Duodenal mucosa (tissue), 2 donors: ENCODE results near the gene HCK.

Experiments
- H3K27ac ChIP-seq: one replicate; pipeline ENCODE4 v1.7.0; 2013; ENCODE audit warnings: low read depth, low read length
- H3K27me3 ChIP-seq, 2 donors: one replicate each; pipeline ENCODE4 v1.7.0; 2013; ENCODE audit warnings: low read length in 2 of 2, control low read depth in 1 of 2; ENCODE audit not compliant: insufficient read depth in 2 of 2, control insufficient read depth in 1 of 2
- H3K36me3 ChIP-seq, 2 donors: one replicate each; pipeline ENCODE4 v1.7.0; 2013; ENCODE audit warnings: low read length in 2 of 2, control low read depth in 1 of 2; ENCODE audit not compliant: insufficient read depth in 2 of 2, control insufficient read depth in 1 of 2
- H3K4me1 ChIP-seq, 2 donors: one replicate each; pipeline ENCODE4 v1.7.0; 2013; ENCODE audit warnings: low read length in 2 of 2, control low read depth in 1 of 2; ENCODE audit not compliant: insufficient read depth in 2 of 2, control insufficient read depth in 1 of 2
- H3K4me3 ChIP-seq, 2 donors: one replicate each; pipeline ENCODE4 v1.7.0; 2013; ENCODE audit warnings: low read length in 2 of 2, low read depth in 1 of 2
- H3K9ac ChIP-seq, 2 donors: one replicate each; pipeline ENCODE4 v1.7.0; 2013; ENCODE audit warnings: low read length in 2 of 2, low read depth in 1 of 2
- H3K9me3 ChIP-seq, 2 donors: one replicate each; pipeline ENCODE4 v1.7.0; 2013; ENCODE audit warnings: low read length in 2 of 2, control low read depth in 1 of 2; ENCODE audit not compliant: control insufficient read depth in 1 of 2

The HCK gene

DNA sequence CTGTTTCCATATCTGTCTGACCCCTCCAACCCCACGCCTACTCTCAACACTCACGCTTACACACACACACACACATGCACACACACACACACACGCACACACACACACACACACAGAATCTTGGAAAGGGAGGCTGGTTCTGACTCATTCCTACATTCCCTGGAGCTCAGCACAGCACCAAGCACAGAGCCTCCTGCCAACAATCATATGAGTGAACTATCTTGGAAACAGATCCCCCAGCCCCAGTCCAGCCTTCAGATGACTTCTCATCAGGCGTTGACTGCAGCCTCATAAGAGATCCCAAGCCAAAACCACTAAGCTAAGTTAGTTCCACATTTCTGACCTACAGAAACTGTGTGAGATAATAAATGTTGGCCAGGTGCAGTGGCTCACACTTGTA, 14.1 kb upstream of the HCK start:
- H3K27me3 ChIP-seq, result peaks cover 19 to 20% of the 10 kb centered on the region in 2 donors
- no peak overlapping the region for H3K27ac ChIP-seq
- H3K36me3 ChIP-seq, result no peaks in the 10 kb centered on the region
- no peaks in the 10 kb centered on the region for H3K9me3 ChIP-seq
- no peaks in the 10 kb centered on the region for H3K4me1 ChIP-seq
- no peak overlapping the region for H3K4me3 ChIP-seq
- H3K9ac ChIP-seq, result no peak overlapping the region

DNA sequence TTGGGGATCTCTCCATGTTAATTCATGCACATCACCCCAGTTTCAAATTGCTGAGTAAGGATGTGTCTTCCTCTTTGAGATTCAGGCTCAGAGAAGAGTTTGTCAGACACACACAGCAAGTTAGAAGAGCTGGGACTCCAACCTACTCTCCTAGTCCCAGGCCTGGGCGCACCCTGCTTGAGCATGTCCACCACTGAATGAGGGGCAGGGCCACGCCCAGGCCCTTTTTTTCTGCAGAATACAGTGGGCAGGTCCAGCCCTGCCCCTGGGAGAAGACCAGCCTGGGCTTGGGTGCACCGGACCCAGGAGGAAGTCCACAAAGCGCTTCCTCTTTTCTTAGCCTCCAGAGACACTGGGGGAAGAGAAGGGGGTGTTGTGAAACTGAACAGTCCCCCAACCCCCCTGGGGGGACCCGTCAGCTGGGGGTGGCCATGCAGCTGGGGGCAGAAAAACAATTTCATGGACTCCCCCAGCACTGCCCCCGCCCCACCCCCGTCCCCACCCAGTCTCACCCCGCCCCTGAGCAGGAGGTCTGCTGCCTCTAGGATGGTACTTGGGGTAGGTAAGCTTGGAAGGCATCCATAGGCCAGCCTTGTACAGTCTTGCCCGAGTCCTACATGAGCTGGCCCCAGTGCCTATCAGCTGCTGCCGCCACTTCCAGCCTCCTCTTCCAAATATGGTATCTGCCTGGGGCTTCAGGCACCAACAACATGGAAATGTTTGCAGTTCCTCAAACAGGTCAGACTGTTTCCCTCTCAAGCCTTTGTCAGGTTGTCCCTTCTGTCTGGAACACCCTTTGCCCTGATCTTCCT, 11.7 kb upstream of the HCK start:
- no peaks in the 10 kb centered on the region for H3K36me3 ChIP-seq
- H3K9me3 ChIP-seq, result no peaks in the 10 kb centered on the region
- H3K27me3 ChIP-seq, result peaks cover 3 to 8% of the 10 kb centered on the region in 2 donors
- no peaks in the 10 kb centered on the region for H3K4me1 ChIP-seq
- no peak overlapping the region for H3K4me3 ChIP-seq
- H3K27ac ChIP-seq, result no peak overlapping the region
- H3K9ac ChIP-seq, result no peak overlapping the region

DNA sequence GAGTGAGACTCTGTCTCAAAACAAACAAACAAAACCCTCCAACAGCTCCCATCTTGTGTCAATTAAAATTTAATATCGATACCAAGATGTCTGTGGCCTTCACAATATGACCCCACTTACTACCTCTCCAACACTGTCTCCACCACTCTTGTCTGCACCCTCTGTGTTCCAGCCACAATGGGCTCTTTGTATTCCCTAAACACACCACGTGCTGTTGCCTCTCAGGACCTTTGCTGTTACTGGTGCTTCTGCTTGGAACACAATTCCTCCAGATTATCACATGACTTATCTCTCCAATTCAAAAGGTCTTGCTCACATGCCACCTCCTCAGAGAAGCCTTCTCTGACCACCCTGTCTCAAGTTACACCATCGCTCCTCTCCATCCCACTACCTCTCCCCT, 6.0 kb upstream of the HCK start:
- H3K36me3 ChIP-seq, result no peaks in the 10 kb centered on the region
- H3K9me3 ChIP-seq, result no peaks in the 10 kb centered on the region
- no peak overlapping the region for H3K27ac ChIP-seq
- H3K4me1 ChIP-seq, result no peaks in the 10 kb centered on the region
- peaks cover 6 to 11% of the 10 kb centered on the region in 2 donors for H3K27me3 ChIP-seq
- H3K4me3 ChIP-seq, result no peak overlapping the region
- no peak overlapping the region for H3K9ac ChIP-seq

DNA sequence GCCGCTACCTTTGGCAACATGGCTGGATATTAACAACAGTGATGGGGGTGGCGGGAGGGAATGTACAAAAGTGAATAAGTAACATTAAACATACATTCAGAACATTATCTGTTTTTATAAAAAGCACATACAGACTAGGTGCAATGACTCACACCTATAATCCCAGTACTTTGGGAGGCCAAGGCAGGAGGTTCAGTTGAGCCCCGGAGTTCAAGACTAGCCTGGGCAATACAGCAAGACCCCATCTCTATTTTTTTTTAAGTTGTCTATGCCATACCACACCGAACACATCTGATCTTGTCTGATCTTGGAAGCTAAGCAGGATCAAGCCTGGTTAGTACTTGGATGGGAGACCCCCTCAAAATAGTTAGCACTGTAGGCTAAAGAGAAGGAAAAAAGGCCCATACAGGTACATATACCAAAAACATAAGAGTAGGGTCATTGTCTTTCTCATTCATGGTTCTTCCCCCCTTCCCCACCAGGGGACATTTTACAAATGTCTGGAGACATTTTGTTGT, 1.7 kb upstream of the HCK start:
- Histone ChIP-seq H3K4me1 (no peaks in the 10 kb centered on the region), H3K9me3 (no peaks in the 10 kb centered on the region), H3K36me3 (no peaks in the 10 kb centered on the region), H3K4me3 (no peak overlapping the region), H3K9ac (no peak overlapping the region), H3K27me3 (peaks cover 27 to 31% of the 10 kb centered on the region in 2 donors), H3K27ac (no peak overlapping the region)

DNA sequence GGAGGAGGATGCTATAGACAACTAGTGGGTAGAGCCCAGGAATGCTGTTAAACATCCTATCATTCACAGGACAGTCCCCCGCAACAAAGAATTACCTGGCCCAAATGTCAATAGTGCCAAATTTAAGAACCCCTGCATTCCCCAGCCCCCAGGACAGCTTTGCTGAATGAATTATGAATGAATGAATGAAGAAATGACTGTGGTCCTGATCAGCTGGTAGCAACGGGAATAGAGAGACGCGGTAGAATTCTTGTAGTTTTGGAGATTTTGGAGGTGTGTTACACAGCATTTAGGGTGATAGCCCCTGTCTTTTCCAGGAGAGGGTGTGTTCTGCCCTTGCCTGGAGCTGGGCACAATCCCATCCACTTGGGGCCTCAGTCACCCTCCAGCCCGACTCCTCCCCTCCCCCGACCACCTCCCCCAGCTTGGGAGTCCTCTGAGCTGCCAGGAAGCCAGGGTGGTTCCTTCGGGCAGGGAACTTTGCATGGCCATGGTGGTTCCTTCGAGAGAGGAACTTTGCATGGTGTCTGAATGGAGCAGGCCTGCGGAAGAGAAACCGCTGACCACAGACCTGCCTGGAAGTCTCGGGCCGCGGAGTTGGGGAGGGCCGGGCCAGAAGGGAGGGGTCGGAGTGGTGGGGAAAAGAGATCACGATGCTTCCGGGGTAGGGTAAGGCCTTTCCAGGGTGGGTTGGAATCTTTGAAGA, 1.0 kb upstream of the HCK start:
- Histone ChIP-seq H3K27me3 (peaks cover 27 to 31% of the 10 kb centered on the region in 2 donors), H3K4me3 (peak overlapping the region in 1 of 2 donors; percentile 39), H3K9me3 (no peaks in the 10 kb centered on the region), H3K4me1 (no peaks in the 10 kb centered on the region), H3K27ac (no peak overlapping the region), H3K36me3 (no peaks in the 10 kb centered on the region), H3K9ac (no peak overlapping the region)

DNA sequence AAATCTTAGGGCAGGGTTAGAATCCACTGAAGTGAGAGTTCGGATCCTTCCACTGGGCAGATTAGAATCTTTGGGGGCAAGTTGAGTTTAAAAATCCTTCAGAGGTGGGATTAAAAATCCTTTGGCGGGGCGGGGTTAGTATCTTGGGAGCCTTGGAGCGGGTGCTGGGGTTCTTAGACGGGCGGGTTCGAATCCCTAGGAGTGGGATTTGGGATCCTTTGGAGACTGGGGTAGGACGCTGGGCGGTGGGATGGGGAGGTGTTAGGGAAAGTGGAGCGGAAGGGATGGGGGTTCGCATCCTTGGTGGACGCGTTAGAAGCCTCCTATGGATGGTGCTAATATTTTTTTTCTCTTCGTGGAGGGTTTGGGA, 337 bp upstream of the HCK start:
- Histone ChIP-seq H3K4me1 (no peaks in the 10 kb centered on the region), H3K9ac (no peak overlapping the region), H3K4me3 (peak overlapping the region; percentile 39 to 58), H3K36me3 (no peaks in the 10 kb centered on the region), H3K9me3 (no peaks in the 10 kb centered on the region), H3K27ac (no peak overlapping the region), H3K27me3 (peaks cover 25 to 31% of the 10 kb centered on the region in 2 donors)

DNA sequence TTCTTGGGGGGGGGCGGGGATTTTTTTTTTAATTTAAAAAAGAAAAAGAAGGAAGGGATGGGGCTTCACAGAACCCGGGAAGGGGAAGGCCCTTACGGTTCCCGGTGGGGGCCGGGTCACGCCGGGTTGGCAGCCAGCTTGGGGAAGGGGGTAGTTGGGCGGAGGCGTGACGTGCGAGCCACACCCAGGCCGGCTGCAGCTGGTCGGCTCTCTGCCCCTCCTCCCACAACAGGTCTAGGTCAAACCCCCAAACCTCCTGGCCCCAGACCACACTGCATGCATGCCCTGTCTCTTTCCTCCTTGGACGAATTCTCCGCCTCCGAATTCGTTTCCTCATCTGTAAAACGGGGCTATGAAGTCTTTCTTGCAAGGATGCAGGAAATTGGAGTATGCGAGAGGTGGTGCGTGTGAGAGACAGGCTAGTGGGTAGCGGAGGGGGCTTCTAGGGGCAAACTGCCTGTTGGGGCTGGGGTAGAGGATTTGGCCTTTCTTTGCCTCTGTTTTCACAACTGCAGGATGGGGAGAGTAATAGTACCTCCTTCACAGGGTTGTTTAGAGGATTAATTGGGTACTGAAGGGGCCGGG, 828 bp downstream of the HCK start:
- H3K36me3 ChIP-seq, result no peaks in the 10 kb centered on the region
- H3K4me3 ChIP-seq, result peak overlapping the region; percentile 50 to 58
- H3K27ac ChIP-seq, result no peak overlapping the region
- H3K27me3 ChIP-seq, result peaks cover 28 to 31% of the 10 kb centered on the region in 2 donors
- no peaks in the 10 kb centered on the region for H3K9me3 ChIP-seq
- H3K4me1 ChIP-seq, result no peaks in the 10 kb centered on the region
- H3K9ac ChIP-seq, result no peak overlapping the region

DNA sequence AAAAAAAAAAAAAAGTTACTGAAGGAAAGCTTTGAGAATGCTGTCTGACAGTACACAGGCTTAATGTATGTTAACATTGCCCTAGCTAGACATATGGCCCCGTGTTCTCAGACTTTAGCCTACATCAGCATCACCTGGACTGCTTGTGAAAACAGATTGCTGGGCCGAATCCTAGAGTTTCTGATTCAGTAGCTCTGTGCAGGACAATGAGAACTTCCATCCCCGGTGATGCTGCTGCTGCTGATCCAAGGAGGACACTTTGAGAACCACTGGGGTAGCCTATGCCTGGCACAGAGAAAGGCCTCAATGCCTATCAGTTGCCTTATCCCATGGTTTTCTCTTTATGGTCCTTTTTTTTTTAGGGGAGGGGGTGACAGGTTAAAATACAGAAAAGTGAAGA, 1.6 kb downstream of the HCK start:
- H3K4me3 ChIP-seq, result no peak overlapping the region
- H3K9me3 ChIP-seq, result no peaks in the 10 kb centered on the region
- no peaks in the 10 kb centered on the region for H3K4me1 ChIP-seq
- H3K27ac ChIP-seq, result no peak overlapping the region
- no peak overlapping the region for H3K9ac ChIP-seq
- no peaks in the 10 kb centered on the region for H3K36me3 ChIP-seq
- H3K27me3 ChIP-seq, result peaks cover 32 to 34% of the 10 kb centered on the region in 2 donors

DNA sequence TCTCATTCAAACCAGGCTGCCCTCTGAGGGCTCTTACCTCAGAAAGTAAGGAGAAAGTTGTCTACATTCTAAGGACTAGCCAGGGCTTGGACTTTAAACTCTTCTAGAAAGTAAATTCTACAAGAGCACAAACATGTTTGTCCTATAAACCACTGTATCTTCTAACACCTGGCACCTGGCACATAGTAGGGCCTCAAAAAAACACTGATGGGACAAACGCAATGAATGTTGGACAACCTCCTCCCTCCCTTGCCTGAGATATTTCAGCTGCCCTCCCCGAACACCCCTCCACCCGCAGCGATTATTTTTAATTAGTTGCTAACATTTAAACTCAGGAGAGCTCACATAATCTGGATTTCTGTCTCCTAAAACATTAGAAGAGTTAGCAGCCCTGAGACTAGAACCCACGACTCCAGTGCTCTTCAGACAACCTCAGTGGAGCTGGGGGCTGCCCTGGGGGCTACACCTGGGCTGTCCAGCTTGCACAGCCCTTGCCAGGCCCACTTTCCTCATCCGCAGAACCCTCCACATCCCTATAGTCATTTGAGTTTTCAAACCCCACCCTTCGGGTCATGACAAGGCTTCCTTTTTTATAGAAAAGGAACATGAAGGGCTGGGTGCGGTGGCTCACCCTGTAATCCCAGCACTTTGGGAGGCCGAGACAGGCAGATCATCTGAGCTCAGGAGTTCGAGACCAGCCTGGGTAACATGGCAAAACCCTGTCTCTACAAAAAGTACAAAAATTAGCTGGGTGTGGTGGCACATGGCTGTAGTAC, 4.9 kb downstream of the HCK start:
- Histone ChIP-seq H3K36me3 (no peaks in the 10 kb centered on the region), H3K4me1 (no peaks in the 10 kb centered on the region), H3K27ac (no peak overlapping the region), H3K27me3 (peaks cover 19 to 23% of the 10 kb centered on the region in 2 donors), H3K9ac (no peak overlapping the region), H3K9me3 (no peaks in the 10 kb centered on the region), H3K4me3 (no peak overlapping the region)
